OCI-LY7 (cell line): ENCODE data around the gene THRSP. TPM values are rescaled to one million over a fixed set of nuclear protein-coding genes. Genes with fewer than 3 reads are reported as not detected.

Experiments
- BruUV-seq: library from RNA; stranded (reverse); fragments of 400-500 nt; replicated peaks from 2 replicates; lab custom pipeline; 2021; lab: Mats Ljungman, UMichigan
- CTCF ChIA-PET: fragments of 300-600 bp; sonication (Branson Sonifier 250); formaldehyde crosslinking; loops from one replicate; lab custom pipeline; 2022; ENCODE audit warnings: antibody characterized with exemption; ENCODE audit not compliant: unreplicated experiment; lab: Charles Lee
- POLR2A ChIA-PET: fragments of 300-600 bp; sonication (Branson Sonifier 250); formaldehyde crosslinking; loops from one replicate; lab custom pipeline; 2022; ENCODE audit warnings: antibody characterized with exemption; lab: Charles Lee
- DNase-seq: peaks from one replicate; pipeline ENCODE4 v3.0.0-alpha.2; 2015; ENCODE audit warnings: low spot score
- H2AFZ ChIP-seq: fragments of 200-600 bp; sonication (generic), shearing (Covaris generic); 2 replicates; pipeline ENCODE4 v1.6.1; 2014; ENCODE audit warnings: mild to moderate bottlenecking, antibody characterized with exemption, low read length, moderate library complexity
- H3K27ac ChIP-seq: fragments of 200-600 bp; sonication (generic); 2 replicates; pipeline ENCODE4 v1.5.1; 2014; ENCODE audit warnings: mixed run types, low read depth, mild to moderate bottlenecking, moderate library complexity, low read length, inconsistent platforms; ENCODE audit not compliant: poor library complexity, severe bottlenecking
- H3K36me3 ChIP-seq: fragments of 200-600 bp; sonication (generic); 2 replicates; pipeline ENCODE4 v1.6.1; 2014; ENCODE audit warnings: mild to moderate bottlenecking, antibody characterized with exemption, low read length, moderate library complexity, mixed read lengths; ENCODE audit not compliant: insufficient read depth
- H3K4me1 ChIP-seq: fragments of 200-600 bp; sonication (generic); 2 replicates; pipeline ENCODE4 v1.5.1; 2014; ENCODE audit warnings: mild to moderate bottlenecking, low read length; ENCODE audit not compliant: insufficient read depth, poor library complexity, severe bottlenecking
- H3K4me2 ChIP-seq: fragments of 200-600 bp; sonication (generic); 2 replicates; pipeline ENCODE4 v1.6.1; 2014; ENCODE audit warnings: mild to moderate bottlenecking, low read length
- H3K4me3 ChIP-seq: fragments of 200-600 bp; sonication (generic); 2 replicates; pipeline ENCODE4 v1.5.1; 2014; ENCODE audit warnings: mild to moderate bottlenecking, low read depth, low read length; ENCODE audit not compliant: poor library complexity, severe bottlenecking
- H3K79me2 ChIP-seq: fragments of 200-600 bp; sonication (generic); 2 replicates; pipeline ENCODE4 v1.6.1; 2016; ENCODE audit warnings: low read depth, mild to moderate bottlenecking, low read length, moderate library complexity, mixed read lengths; ENCODE audit not compliant: insufficient read depth
- H3K9me2 ChIP-seq: fragments of 200-600 bp; sonication (generic); 2 replicates; pipeline ENCODE4 v1.6.1; 2016; ENCODE audit warnings: mild to moderate bottlenecking, low read length, mixed read lengths; ENCODE audit not compliant: insufficient read depth
- H3K9me3 ChIP-seq: fragments of 200-600 bp; sonication (generic); 2 replicates; pipeline ENCODE4 v1.6.1; 2014; ENCODE audit warnings: mild to moderate bottlenecking, mixed run types, low read length, mixed read lengths
- H4K20me1 ChIP-seq: fragments of 200-600 bp; sonication (generic); 2 replicates; pipeline ENCODE4 v1.6.1; 2014; ENCODE audit warnings: mild to moderate bottlenecking, antibody characterized with exemption, low read length, moderate library complexity, mixed read lengths; ENCODE audit not compliant: insufficient read depth
- EZH2phosphoT487 ChIP-seq: fragments of 200-600 bp; sonication (generic); IDR thresholded peaks from 2 replicates; pipeline ENCODE4 v1.6.1; 2018; ENCODE audit warnings: low read depth, borderline replicate concordance, mild to moderate bottlenecking, mixed run types, antibody characterized with exemption, low read length, moderate library complexity, mixed read lengths
- intact Hi-C: fragments of 100-400 bp; cut with micrococcal nuclease; formaldehyde crosslinking; loops from one replicate; pipeline ENCODE4 v1.10.0; 2022; ENCODE audit not compliant: unreplicated experiment
- total RNA-seq, 2 experiments: library from RNA; depleted of rRNA in 1 of 2; stranded (reverse); fragments of >200 nt in 1 of 2; shearing (Covaris generic) in 1 of 2; gene quantifications; 2 replicates each; pipeline ENCODE4 v1.2.3, GENCODE V29; 2014 to 2022
- TF ChIP-seq, protein P1 (sequence below): fragments of 200-600 bp; sonication (generic); conservative IDR thresholded peaks from 2 replicates; pipeline ENCODE4 v1.5.1; 2014; ENCODE audit warnings: mild to moderate bottlenecking, antibody characterized with exemption, low read length, moderate library complexity, mixed read lengths

Gene THRSP
- total RNA-seq, 2 experiments from 2014 or later: not detected

DNA sequence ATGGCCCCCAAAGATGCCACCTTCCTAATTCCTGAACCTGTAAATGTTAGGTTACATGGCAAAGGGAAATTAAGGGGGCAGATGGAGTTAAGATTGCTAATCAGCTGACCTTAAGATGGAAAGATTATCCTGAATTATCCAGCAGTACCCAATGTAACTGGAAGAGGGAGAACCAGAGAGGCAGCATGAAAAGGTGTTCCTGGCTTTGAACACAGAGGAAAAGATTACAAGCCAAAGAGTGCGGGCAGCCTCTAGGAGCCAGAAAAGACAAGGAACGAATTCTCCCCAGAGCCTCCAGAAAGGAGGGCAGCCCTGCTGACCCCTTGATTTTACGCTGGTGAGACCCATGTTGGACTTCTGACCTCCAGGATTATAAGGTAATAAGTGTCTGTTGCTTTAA lies 15.1 kb upstream of the THRSP start:
- H3K79me2 ChIP-seq: no peaks in the 10 kb centered on the region
- no peak overlapping the region for H2AFZ ChIP-seq
- H3K36me3 ChIP-seq: no peaks in the 10 kb centered on the region
- H3K4me3 ChIP-seq: no peak overlapping the region
- H3K4me2 ChIP-seq: no peak overlapping the region
- H3K9me2 ChIP-seq: no peaks in the 10 kb centered on the region
- no peaks in the 10 kb centered on the region for H3K9me3 ChIP-seq
- ChIA-PET CTCF (no interaction called here), POLR2A (interaction anchor here (0.7 to 0.9 kb wide), 2 partner anchors 257 to 417 kb away, joined by 3 to 5 read pairs; no protein-coding TSS in a partner anchor)
- TF ChIP-seq, protein P1, sequence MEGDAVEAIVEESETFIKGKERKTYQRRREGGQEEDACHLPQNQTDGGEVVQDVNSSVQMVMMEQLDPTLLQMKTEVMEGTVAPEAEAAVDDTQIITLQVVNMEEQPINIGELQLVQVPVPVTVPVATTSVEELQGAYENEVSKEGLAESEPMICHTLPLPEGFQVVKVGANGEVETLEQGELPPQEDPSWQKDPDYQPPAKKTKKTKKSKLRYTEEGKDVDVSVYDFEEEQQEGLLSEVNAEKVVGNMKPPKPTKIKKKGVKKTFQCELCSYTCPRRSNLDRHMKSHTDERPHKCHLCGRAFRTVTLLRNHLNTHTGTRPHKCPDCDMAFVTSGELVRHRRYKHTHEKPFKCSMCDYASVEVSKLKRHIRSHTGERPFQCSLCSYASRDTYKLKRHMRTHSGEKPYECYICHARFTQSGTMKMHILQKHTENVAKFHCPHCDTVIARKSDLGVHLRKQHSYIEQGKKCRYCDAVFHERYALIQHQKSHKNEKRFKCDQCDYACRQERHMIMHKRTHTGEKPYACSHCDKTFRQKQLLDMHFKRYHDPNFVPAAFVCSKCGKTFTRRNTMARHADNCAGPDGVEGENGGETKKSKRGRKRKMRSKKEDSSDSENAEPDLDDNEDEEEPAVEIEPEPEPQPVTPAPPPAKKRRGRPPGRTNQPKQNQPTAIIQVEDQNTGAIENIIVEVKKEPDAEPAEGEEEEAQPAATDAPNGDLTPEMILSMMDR: no peak
- no peak for TF ChIP-seq EZH2phosphoT487
- DNase-seq: no peak
- peaks cover 3% of the 10 kb centered on the region for H3K4me1 ChIP-seq
- H3K27ac ChIP-seq: no peak overlapping the region
- no peaks in the 10 kb centered on the region for H4K20me1 ChIP-seq
- intact Hi-C loops: loop anchor here (5.0 kb wide), 2 partner anchors 46 to 271 kb away; no protein-coding TSS in a partner anchor
- BruUV-seq: no TSS peak

DNA sequence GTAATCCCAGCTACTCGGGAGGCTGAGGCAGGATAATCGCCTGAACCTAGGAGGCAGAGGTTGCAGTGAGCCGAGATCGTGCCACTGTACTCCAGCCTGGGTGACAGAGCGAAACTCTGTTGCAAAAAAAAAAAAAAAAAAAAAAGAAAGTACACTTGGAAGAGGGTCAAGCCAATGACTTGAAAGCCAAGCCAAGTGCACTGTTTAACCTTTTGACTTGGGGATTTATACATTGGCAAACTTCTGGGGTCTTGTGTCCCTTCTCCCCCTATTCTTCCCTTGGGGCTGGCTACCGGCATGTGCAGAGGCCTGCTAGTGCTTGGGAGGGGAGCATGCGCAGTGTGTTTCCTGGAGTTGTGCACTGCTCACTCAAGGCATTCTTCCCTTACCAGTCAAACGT lies 14.3 kb upstream of the THRSP start:
- DNase-seq: no peak
- Histone ChIP-seq H3K27ac (no peak overlapping the region), H2AFZ (no peak overlapping the region), H3K36me3 (no peaks in the 10 kb centered on the region), H3K4me3 (no peak overlapping the region), H4K20me1 (no peaks in the 10 kb centered on the region), H3K9me3 (no peaks in the 10 kb centered on the region), H3K4me1 (peaks cover 3% of the 10 kb centered on the region), H3K79me2 (no peaks in the 10 kb centered on the region), H3K4me2 (no peak overlapping the region), H3K9me2 (no peaks in the 10 kb centered on the region)
- no TSS peak for BruUV-seq
- intact Hi-C loops: loop anchor here (5.0 kb wide), 2 partner anchors 47 to 272 kb away; no protein-coding TSS in a partner anchor
- ChIA-PET POLR2A (interaction anchor here (0.7 kb wide), 1 partner anchor 256 kb away, joined by 5 read pairs; no protein-coding TSS in a partner anchor), CTCF (no interaction called here)
- no peak for TF ChIP-seq EZH2phosphoT487
- TF ChIP-seq, protein P1: no peak

- ChIA-PET CTCF (no interaction called here), POLR2A (no interaction called here)
- no peak for TF ChIP-seq EZH2phosphoT487
- TF ChIP-seq, protein P1: no peak
- no TSS peak for BruUV-seq
- Histone ChIP-seq H3K27ac (no peak overlapping the region), H4K20me1 (no peaks in the 10 kb centered on the region), H3K9me3 (no peaks in the 10 kb centered on the region), H3K4me3 (no peak overlapping the region), H3K4me2 (no peak overlapping the region), H2AFZ (no peak overlapping the region), H3K9me2 (no peaks in the 10 kb centered on the region), H3K79me2 (no peaks in the 10 kb centered on the region), H3K36me3 (no peaks in the 10 kb centered on the region), H3K4me1 (no peaks in the 10 kb centered on the region)
- no peak for DNase-seq
- intact Hi-C loops: no loop called here
Observed at GRCh38 chr11:78050964-78051831, 12.5 kb upstream of the THRSP start.
